Neural cell (in vitro differentiated cells): ENCODE results near the gene BBS12. TPM values are rescaled to one million over a fixed set of nuclear protein-coding genes. Genes with fewer than 3 reads are reported as not detected.

Experiments used
- H2AFZ ChIP-seq: fragments of 200-600, 300-800 bp; sonication (generic), shearing (Covaris generic); 2 replicates; pipeline ENCODE4 v1.6.0; 2014; ENCODE audit warnings: low read depth, mild to moderate bottlenecking, antibody characterized with exemption, low read length, moderate library complexity
- H3F3A ChIP-seq: fragments of 200-600 bp; shearing (Covaris generic); 2 replicates; pipeline ENCODE4 v1.6.1; 2016; ENCODE audit warnings: mild to moderate bottlenecking, moderate library complexity, mixed read lengths, antibody characterized with exemption, low read length; ENCODE audit not compliant: insufficient read depth, poor library complexity, severe bottlenecking
- H3K27ac ChIP-seq: fragments of 200-600, 300-800 bp; sonication (generic), shearing (Covaris generic); 2 replicates; pipeline ENCODE4 v1.5.1; 2014; ENCODE audit warnings: mild to moderate bottlenecking, low read length, moderate library complexity
- H3K27me3 ChIP-seq: fragments of 300-800, 200-600 bp; sonication (generic), shearing (Covaris generic); 2 replicates; pipeline ENCODE4 v1.6.0; 2014; ENCODE audit warnings: mild to moderate bottlenecking, low read depth, low read length, moderate library complexity; ENCODE audit not compliant: insufficient read depth
- H3K36me3 ChIP-seq: fragments of 300-800, 200-600 bp; sonication (generic), shearing (Covaris generic); 2 replicates; pipeline ENCODE4 v1.5.1; 2014; ENCODE audit warnings: mild to moderate bottlenecking, antibody characterized with exemption, low read length, moderate library complexity; ENCODE audit not compliant: insufficient read depth
- H3K4me2 ChIP-seq: fragments of 300-800, 200-600 bp; sonication (generic), shearing (Covaris generic); 2 replicates; pipeline ENCODE4 v1.6.0; 2014; ENCODE audit warnings: mild to moderate bottlenecking, low read length
- H3K4me3 ChIP-seq: fragments of 300-800, 200-600 bp; sonication (generic), shearing (Covaris generic); 2 replicates; pipeline ENCODE4 v1.5.1; 2014; ENCODE audit warnings: mild to moderate bottlenecking, low read length, moderate library complexity
- H3K79me2 ChIP-seq: fragments of 200-600 bp; shearing (Covaris generic); replicated peaks from 2 replicates; pipeline ENCODE4 v1.6.0; 2014; ENCODE audit warnings: mild to moderate bottlenecking, low read length, moderate library complexity; ENCODE audit not compliant: insufficient read depth
- H3K9ac ChIP-seq: fragments of 300-800, 200-600 bp; sonication (generic), shearing (Covaris generic); 2 replicates; pipeline ENCODE4 v1.6.1; 2016; ENCODE audit warnings: mild to moderate bottlenecking, low read length, mixed read lengths
- H3K9me2 ChIP-seq: fragments of 200-600 bp; shearing (Covaris generic); 2 replicates; pipeline ENCODE4 v1.6.1; 2016; ENCODE audit warnings: mild to moderate bottlenecking, low read length, mixed read lengths; ENCODE audit not compliant: insufficient read depth
- H3K9me3 ChIP-seq: fragments of 200-600, 300-800 bp; sonication (generic), shearing (Covaris generic); 2 replicates; pipeline ENCODE4 v1.6.1; 2016; ENCODE audit warnings: mild to moderate bottlenecking, mixed run types, low read length, moderate library complexity, mixed read lengths
- H4K20me1 ChIP-seq: fragments of 200-600 bp; shearing (Covaris generic); 2 replicates; pipeline ENCODE4 v1.6.1; 2016; ENCODE audit warnings: mild to moderate bottlenecking, mixed run types; ENCODE audit not compliant: insufficient read depth
- CTCF ChIP-seq: fragments of 450-650 bp; IDR thresholded peaks from 2 replicates; pipeline ENCODE4 v1.5.1; 2014; ENCODE audit warnings: antibody characterized with exemption, mild to moderate bottlenecking, moderate library complexity; ENCODE audit not compliant: poor library complexity, severe bottlenecking
- EP300 ChIP-seq: fragments of 450-650 bp; conservative IDR thresholded peaks from 2 replicates; pipeline ENCODE4 v1.6.1; 2014; ENCODE audit warnings: antibody characterized with exemption, mild to moderate bottlenecking, moderate library complexity; ENCODE audit not compliant: poor library complexity, severe bottlenecking
- EZH2 ChIP-seq: fragments of 200-600, 300-800 bp; shearing (Covaris generic), sonication (generic); IDR thresholded peaks from 2 replicates; pipeline ENCODE4 v1.6.1; 2014; ENCODE audit warnings: antibody characterized with exemption, low read length, borderline replicate concordance, mild to moderate bottlenecking; ENCODE audit not compliant: insufficient read depth, poor library complexity, severe bottlenecking
- MXI1 ChIP-seq: fragments of 450-650 bp; conservative IDR thresholded peaks from 2 replicates; pipeline ENCODE4 v1.6.1; 2014; ENCODE audit warnings: antibody characterized with exemption, mild to moderate bottlenecking; ENCODE audit not compliant: poor library complexity, severe bottlenecking
- POLR2AphosphoS5 ChIP-seq: IDR thresholded peaks from 2 replicates; pipeline ENCODE4 v1.6.1; 2012
- RAD21 ChIP-seq: fragments of 450-650 bp; conservative IDR thresholded peaks from 2 replicates; pipeline ENCODE4 v1.6.1; 2014; ENCODE audit warnings: antibody characterized with exemption, mild to moderate bottlenecking, moderate library complexity
- REST ChIP-seq: IDR thresholded peaks from 2 replicates; pipeline ENCODE4 v1.6.1; 2012; ENCODE audit warnings: borderline replicate concordance
- SMC3 ChIP-seq: fragments of 450-650 bp; conservative IDR thresholded peaks from 2 replicates; pipeline ENCODE4 v1.6.1; 2014; ENCODE audit warnings: antibody characterized with exemption, mild to moderate bottlenecking, moderate library complexity; ENCODE audit not compliant: poor library complexity
- TAF1 ChIP-seq: IDR thresholded peaks from 2 replicates; pipeline ENCODE4 v1.6.1; 2012; ENCODE audit warnings: low read depth
- polyA plus RNA-seq: library from polyadenylated mRNA; depleted of rRNA; stranded (reverse); fragments of >200 nt; gene quantifications from 2 replicates; pipeline ENCODE4 v1.2.3, GENCODE V29; 2014

BBS12 gene
- polyA plus RNA-seq, 1 donor from 2014 or later: 3.7 TPM

- H3F3A ChIP-seq: no peaks in the 10 kb centered on the region
- no peaks in the 10 kb centered on the region for H3K9me3 ChIP-seq
- H4K20me1 ChIP-seq: no peaks in the 10 kb centered on the region
- no peak overlapping the region for H3K27ac ChIP-seq
- no peak overlapping the region for H2AFZ ChIP-seq
- no peaks in the 10 kb centered on the region for H3K27me3 ChIP-seq
- H3K4me2 ChIP-seq: no peak overlapping the region
- no peak overlapping the region for H3K4me3 ChIP-seq
- no peaks in the 10 kb centered on the region for H3K9me2 ChIP-seq
- no peaks in the 10 kb centered on the region for H3K79me2 ChIP-seq
- H3K9ac ChIP-seq: no peak overlapping the region
- no peaks in the 10 kb centered on the region for H3K36me3 ChIP-seq
- no peak for TF ChIP-seq TAF1
- TF ChIP-seq EZH2: no peak
- no peak for TF ChIP-seq SMC3
- no peak for TF ChIP-seq MXI1
- no peak for TF ChIP-seq RAD21
- TF ChIP-seq REST: no peak
- TF ChIP-seq EP300: no peak
- no peak for TF ChIP-seq CTCF
- no peak for TF ChIP-seq POLR2AphosphoS5
Measured at GRCh38 chr4:122718281-122718680, 14.2 kb upstream of the BBS12 start.

- Histone ChIP-seq H2AFZ (no peak overlapping the region), H3K27ac (no peak overlapping the region), H3K9ac (no peak overlapping the region), H3K79me2 (no peaks in the 10 kb centered on the region), H3K4me3 (no peak overlapping the region), H4K20me1 (no peaks in the 10 kb centered on the region), H3K27me3 (no peaks in the 10 kb centered on the region), H3K9me3 (no peaks in the 10 kb centered on the region), H3F3A (no peaks in the 10 kb centered on the region), H3K9me2 (no peaks in the 10 kb centered on the region), H3K36me3 (no peaks in the 10 kb centered on the region), H3K4me2 (no peak overlapping the region)
- TF ChIP-seq RAD21 (no peak), CTCF (no peak), MXI1 (no peak), EZH2 (no peak), EP300 (no peak), POLR2AphosphoS5 (no peak), SMC3 (no peak), REST (no peak)
Measured at GRCh38 chr4:122722256-122722655, 10.2 kb upstream of the BBS12 start.
